Vagina (tissue), 2 donors: ENCODE results near the gene BRD7. TPM values are rescaled to one million over a fixed set of nuclear protein-coding genes. Genes with fewer than 3 reads are reported as not detected.

ENCODE experiments used
- DNase-seq, 2 donors: peaks; one replicate each; pipeline ENCODE4 v3.0.0-alpha.2; 2017; ENCODE audit errors: extremely low spot score in 2 of 2
- H3K27ac ChIP-seq: fragments of 200-600 bp; sonication (generic); one replicate; pipeline ENCODE4 v1.5.1; 2019
- H3K27me3 ChIP-seq: fragments of 200-600 bp; sonication (generic); one replicate; pipeline ENCODE4 v1.5.1; 2019
- H3K36me3 ChIP-seq, 2 donors: fragments of 200-600 bp; sonication (generic); one replicate each; pipeline ENCODE4 v1.5.1; 2017 to 2019
- H3K4me1 ChIP-seq: fragments of 200-600 bp; sonication (generic); one replicate; pipeline ENCODE4 v1.5.1; 2019
- H3K4me3 ChIP-seq, 2 donors: fragments of 200-600 bp; sonication (generic); 1 replicate in 1 of 2; 2 replicates in 1 of 2; pipeline ENCODE4 v1.5.1; 2016 to 2019
- H3K9me3 ChIP-seq: fragments of 200-600 bp; sonication (generic); one replicate; pipeline ENCODE4 v1.5.1; 2019
- CTCF ChIP-seq, 3 experiments: fragments of 450-650 bp in 2 of 3; fragments of 200-600 bp in 1 of 3; sonication (generic) in 1 of 3; IDR thresholded peaks; one replicate each; pipeline ENCODE4 v1.5.1; 2017 to 2019; ENCODE audit warnings: antibody characterized with exemption in 3 of 3, mild to moderate bottlenecking in 2 of 3, moderate library complexity in 2 of 3
- POLR2A ChIP-seq, 2 donors: fragments of 450-650 bp; IDR thresholded peaks; one replicate each; pipeline ENCODE4 v1.6.1; 2017; ENCODE audit warnings: antibody characterized with exemption in 2 of 2, mild to moderate bottlenecking in 2 of 2, moderate library complexity in 2 of 2
- POLR2AphosphoS5 ChIP-seq, 2 donors: sonication (generic); formaldehyde crosslinking; IDR thresholded peaks; one replicate each; pipeline ENCODE4 v1.9.0; 2017; ENCODE audit warnings: antibody characterized with exemption in 2 of 2, mild to moderate bottlenecking in 2 of 2, low read depth in 1 of 2; ENCODE audit not compliant: insufficient read depth in 1 of 2
- intact Hi-C: fragments of 100-400 bp; cut with DNase I; formaldehyde crosslinking; loops from one replicate; pipeline ENCODE4 v1.15.1; 2023
- total RNA-seq: library from RNA; depleted of rRNA; stranded (reverse); fragments of >200 nt; gene quantifications from one replicate; pipeline ENCODE4 v1.2.3, GENCODE V29; 2016

Gene BRD7
- total RNA-seq, 1 donor from 2014 or later = 49.6 TPM

- no peak overlapping the region for H3K27ac ChIP-seq
- intact Hi-C loops = no loop called here
- no peak for DNase-seq
- H3K4me3 ChIP-seq = no peak overlapping the region
- peaks cover 5% of the 10 kb centered on the region for H3K4me1 ChIP-seq
- no peaks in the 10 kb centered on the region for H3K9me3 ChIP-seq
- no peaks in the 10 kb centered on the region for H3K27me3 ChIP-seq
- H3K36me3 ChIP-seq = no peaks in the 10 kb centered on the region
- TF ChIP-seq POLR2AphosphoS5 (IDR thresholded peaks at IDR 0.05; ENCODE audit: insufficient read depth in 1 of 2, low read depth in 1 of 2) (no peak), POLR2A (IDR thresholded peaks at IDR 0.05) (no peak), CTCF (IDR thresholded peaks at IDR 0.05) (no peak)
These were observed 79.9 kb downstream of the BRD7 start for GRCh38 chr16:50288920-50289319.

DNA sequence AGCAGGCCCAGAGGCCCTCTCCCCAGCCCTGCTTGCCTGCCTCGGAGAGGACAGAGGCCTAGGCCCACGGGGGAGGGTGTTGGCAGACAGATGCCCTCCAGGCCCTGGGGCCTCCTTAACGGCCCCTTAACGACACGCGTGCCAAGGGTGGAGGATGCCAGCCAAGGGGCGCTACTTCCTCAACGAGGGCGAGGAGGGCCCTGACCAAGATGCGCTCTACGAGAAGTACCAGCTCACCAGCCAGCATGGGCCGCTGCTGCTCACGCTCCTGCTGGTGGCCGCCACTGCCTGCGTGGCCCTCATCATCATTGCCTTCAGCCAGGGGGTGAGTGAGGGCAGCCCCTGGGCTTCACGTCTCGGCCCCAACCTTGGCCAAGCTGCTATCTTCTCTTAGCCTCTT lies 80.8 kb downstream of the BRD7 start:
- no peaks in the 10 kb centered on the region for H3K9me3 ChIP-seq
- H3K4me1 ChIP-seq = peaks cover 14% of the 10 kb centered on the region
- TF ChIP-seq CTCF (IDR thresholded peaks at IDR 0.05) = no peak
- no peak for TF ChIP-seq POLR2A (IDR thresholded peaks at IDR 0.05)
- no peak for TF ChIP-seq POLR2AphosphoS5 (IDR thresholded peaks at IDR 0.05; ENCODE audit: insufficient read depth in 1 of 2, low read depth in 1 of 2)
- no peak for DNase-seq
- intact Hi-C loops = no loop called here
- H3K27me3 ChIP-seq = no peaks in the 10 kb centered on the region
- no peak overlapping the region for H3K4me3 ChIP-seq
- no peak overlapping the region for H3K27ac ChIP-seq
- no peaks in the 10 kb centered on the region for H3K36me3 ChIP-seq

DNA sequence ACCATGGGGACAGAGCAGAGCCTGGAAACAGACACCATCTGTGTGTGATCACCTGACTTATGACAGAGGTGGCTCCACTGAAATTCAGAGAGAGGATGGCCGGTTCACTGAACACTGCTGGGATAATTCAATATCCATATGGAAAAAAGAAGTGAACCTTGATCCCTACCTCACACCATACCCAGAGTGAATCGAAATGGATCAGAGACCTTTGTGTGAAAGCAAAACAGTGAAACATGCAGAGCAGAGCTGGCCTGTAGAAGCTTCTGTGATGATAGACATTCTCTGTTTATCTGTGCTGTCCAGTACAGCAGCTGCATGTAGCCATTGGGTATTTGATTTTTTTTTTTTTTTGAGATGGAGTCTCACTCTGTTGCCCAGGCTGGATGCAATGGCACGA lies 82.1 kb downstream of the BRD7 start:
- Histone ChIP-seq H3K9me3 (no peaks in the 10 kb centered on the region), H3K36me3 (no peaks in the 10 kb centered on the region), H3K27ac (no peak overlapping the region), H3K4me3 (no peak overlapping the region), H3K27me3 (no peaks in the 10 kb centered on the region), H3K4me1 (peaks cover 17% of the 10 kb centered on the region)
- TF ChIP-seq POLR2A (IDR thresholded peaks at IDR 0.05) = no peak
- TF ChIP-seq POLR2AphosphoS5 (IDR thresholded peaks at IDR 0.05; ENCODE audit: insufficient read depth in 1 of 2, low read depth in 1 of 2) = no peak
- TF ChIP-seq CTCF (IDR thresholded peaks at IDR 0.05) = no peak
- DNase-seq = no peak
- intact Hi-C loops = no loop called here

- TF ChIP-seq POLR2AphosphoS5 (IDR thresholded peaks at IDR 0.05; ENCODE audit: insufficient read depth in 1 of 2, low read depth in 1 of 2) (no peak), POLR2A (IDR thresholded peaks at IDR 0.05) (no peak), CTCF (IDR thresholded peaks at IDR 0.05) (no peak)
- Histone ChIP-seq H3K9me3 (no peaks in the 10 kb centered on the region), H3K27ac (no peak overlapping the region), H3K36me3 (no peaks in the 10 kb centered on the region), H3K4me1 (peaks cover 17% of the 10 kb centered on the region), H3K4me3 (no peak overlapping the region), H3K27me3 (no peaks in the 10 kb centered on the region)
- no peak for DNase-seq
- intact Hi-C loops = no loop called here
These were observed 83.3 kb downstream of the BRD7 start for GRCh38 chr16:50285406-50286003.

DNA sequence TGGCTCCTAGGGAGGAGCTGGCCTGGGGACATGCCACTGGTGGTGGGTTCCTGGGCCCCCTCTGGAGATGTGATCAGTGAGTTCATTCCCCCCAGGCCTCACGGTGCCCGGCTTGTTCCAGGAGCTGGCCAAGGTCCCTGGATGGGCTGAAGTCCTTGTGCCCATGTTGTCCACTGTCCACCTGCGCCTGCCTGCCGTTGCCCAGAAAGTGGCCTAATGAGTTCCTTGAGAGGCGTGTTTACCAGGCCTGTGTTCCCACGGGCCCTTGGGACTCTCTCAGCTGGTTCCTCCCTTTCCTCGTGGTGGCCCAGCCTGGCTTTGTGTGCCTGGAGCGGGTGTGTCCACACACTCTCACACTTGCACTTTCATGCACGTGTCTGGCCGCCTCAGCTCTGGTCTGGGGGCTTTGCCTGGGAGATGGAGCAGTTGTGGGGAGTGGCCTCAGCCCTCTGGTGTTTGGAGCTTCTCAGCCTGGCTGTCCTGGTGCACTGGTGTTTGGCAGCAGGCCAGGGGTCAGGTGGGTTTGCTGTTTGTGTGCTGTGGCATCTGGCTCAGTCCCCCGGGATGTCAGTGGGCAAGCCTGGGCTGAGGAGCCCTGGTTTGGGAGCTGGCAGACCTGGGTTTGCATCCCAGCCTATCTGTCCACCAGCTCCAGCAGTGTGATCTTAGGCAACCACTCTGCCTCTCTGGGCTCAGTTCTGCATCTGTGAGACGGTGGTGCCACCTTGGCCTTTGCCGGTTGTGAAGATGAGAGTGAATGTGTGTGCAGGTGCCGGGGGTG lies 84.5 kb downstream of the BRD7 start:
- intact Hi-C loops = loop anchor here (5.0 kb wide), 1 partner anchor 288 kb away; no protein-coding TSS in a partner anchor
- Histone ChIP-seq H3K4me1 (peaks cover 17% of the 10 kb centered on the region), H3K9me3 (no peaks in the 10 kb centered on the region), H3K27ac (no peak overlapping the region), H3K4me3 (no peak overlapping the region), H3K36me3 (no peaks in the 10 kb centered on the region), H3K27me3 (no peaks in the 10 kb centered on the region)
- no peak for DNase-seq
- no peak for TF ChIP-seq POLR2A (IDR thresholded peaks at IDR 0.05)
- no peak for TF ChIP-seq POLR2AphosphoS5 (IDR thresholded peaks at IDR 0.05; ENCODE audit: insufficient read depth in 1 of 2, low read depth in 1 of 2)
- TF ChIP-seq CTCF (IDR thresholded peaks at IDR 0.05) = no peak
